ENCODE results near the gene TLR6.

The TLR6 gene

DNA sequence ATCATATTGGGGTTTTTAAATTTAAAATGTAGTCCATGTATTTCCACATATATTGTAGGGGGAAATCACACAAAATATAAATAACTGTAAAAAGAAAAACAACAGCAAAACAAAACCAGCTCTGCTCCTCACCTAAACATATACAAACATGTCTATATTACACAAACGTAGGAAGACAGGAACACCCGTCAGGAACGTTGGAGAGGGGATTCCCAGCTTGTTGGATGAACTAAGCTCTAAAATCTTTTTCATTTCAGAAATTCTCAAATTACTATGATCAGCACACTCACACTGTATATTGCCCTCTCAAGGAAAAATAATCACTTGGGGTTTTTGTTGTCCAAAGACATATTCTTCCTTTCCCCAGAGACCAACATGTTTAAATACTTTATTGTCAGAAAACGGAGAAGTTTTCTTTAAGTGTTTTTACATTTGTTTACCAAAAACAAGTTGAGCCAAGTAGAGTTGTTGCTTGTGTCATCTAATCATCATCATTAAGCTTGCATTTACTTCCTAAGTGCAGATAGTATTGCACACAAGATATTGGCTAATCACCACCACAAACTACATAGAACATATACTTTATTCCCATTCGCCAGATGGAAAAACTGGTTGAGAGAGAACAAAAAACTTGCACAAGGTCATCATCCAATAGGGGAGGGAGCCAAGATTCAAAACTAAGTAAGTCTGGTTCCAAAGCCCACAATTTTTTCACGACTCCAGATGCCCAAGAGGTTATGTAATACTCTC, 71.4 kb downstream of the TLR6 start:
- no peaks in the 10 kb centered on the region for H3K9me3 ChIP-seq
- no peaks in the 10 kb centered on the region for H3K27me3 ChIP-seq
- intact Hi-C loops (cut with DNase I; ENCODE audit: low total_unique reads), result no loop called here
- DNase-seq, result no peak
- H3K27ac ChIP-seq, result no peak overlapping the region
- H3K36me3 ChIP-seq, result no peaks in the 10 kb centered on the region
- no peak overlapping the region for H3K4me3 ChIP-seq
- H3K4me1 ChIP-seq, result no peaks in the 10 kb centered on the region
- TF ChIP-seq, protein P1, sequence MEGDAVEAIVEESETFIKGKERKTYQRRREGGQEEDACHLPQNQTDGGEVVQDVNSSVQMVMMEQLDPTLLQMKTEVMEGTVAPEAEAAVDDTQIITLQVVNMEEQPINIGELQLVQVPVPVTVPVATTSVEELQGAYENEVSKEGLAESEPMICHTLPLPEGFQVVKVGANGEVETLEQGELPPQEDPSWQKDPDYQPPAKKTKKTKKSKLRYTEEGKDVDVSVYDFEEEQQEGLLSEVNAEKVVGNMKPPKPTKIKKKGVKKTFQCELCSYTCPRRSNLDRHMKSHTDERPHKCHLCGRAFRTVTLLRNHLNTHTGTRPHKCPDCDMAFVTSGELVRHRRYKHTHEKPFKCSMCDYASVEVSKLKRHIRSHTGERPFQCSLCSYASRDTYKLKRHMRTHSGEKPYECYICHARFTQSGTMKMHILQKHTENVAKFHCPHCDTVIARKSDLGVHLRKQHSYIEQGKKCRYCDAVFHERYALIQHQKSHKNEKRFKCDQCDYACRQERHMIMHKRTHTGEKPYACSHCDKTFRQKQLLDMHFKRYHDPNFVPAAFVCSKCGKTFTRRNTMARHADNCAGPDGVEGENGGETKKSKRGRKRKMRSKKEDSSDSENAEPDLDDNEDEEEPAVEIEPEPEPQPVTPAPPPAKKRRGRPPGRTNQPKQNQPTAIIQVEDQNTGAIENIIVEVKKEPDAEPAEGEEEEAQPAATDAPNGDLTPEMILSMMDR (IDR thresholded peaks at IDR 0.05), result no peak

DNA sequence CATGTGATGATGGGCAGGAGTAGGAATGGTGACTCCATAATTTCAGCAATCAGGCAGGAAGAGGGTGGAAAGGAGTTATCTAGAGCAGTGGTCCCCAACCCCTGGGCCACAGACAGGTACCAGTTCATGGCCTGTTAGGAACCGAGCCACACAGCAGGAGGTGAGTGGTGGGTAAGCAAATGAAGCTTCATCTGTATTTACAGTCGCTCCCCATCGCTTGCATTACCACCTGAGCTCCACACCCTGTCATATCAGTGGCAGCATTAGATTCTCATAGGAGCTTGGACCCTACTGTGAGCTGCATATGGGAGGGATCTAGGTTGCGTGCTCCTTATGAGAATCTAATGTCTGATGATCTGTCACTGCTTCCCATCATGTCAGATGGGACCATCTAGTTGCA, 72.5 kb downstream of the TLR6 start:
- H3K36me3 ChIP-seq, result no peaks in the 10 kb centered on the region
- no peak for DNase-seq
- H3K9me3 ChIP-seq, result no peaks in the 10 kb centered on the region
- TF ChIP-seq, protein P1 (IDR thresholded peaks at IDR 0.05), result no peak
- H3K27me3 ChIP-seq, result no peaks in the 10 kb centered on the region
- no peaks in the 10 kb centered on the region for H3K4me1 ChIP-seq
- H3K27ac ChIP-seq, result no peak overlapping the region
- no peak overlapping the region for H3K4me3 ChIP-seq
- intact Hi-C loops (cut with DNase I; ENCODE audit: low total_unique reads), result no loop called here

DNA sequence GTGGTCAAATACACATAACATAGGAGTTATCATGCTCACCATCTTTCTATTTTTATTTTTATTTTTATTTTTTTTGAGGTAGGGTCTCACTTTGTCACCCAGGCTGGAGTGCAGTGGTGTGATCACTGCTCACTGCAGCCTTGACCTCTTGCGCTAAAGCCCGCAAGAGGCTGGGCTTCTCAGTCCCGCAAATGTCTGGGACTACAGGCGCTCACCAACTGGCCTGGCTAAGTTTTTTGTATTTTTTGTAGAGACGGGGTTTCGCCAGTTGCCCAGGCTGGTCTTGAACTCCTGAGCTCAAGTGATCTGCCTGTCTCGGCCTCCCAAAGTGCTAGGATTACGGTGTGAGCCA, 73.5 kb downstream of the TLR6 start:
- intact Hi-C loops (cut with DNase I; ENCODE audit: low total_unique reads), result no loop called here
- Histone ChIP-seq H3K36me3 (no peaks in the 10 kb centered on the region), H3K9me3 (no peaks in the 10 kb centered on the region), H3K4me3 (no peak overlapping the region), H3K27me3 (no peaks in the 10 kb centered on the region), H3K4me1 (no peaks in the 10 kb centered on the region), H3K27ac (no peak overlapping the region)
- no peak for DNase-seq
- TF ChIP-seq, protein P1 (IDR thresholded peaks at IDR 0.05), result peak in 1 of 2 experiments; percentile 2

DNA sequence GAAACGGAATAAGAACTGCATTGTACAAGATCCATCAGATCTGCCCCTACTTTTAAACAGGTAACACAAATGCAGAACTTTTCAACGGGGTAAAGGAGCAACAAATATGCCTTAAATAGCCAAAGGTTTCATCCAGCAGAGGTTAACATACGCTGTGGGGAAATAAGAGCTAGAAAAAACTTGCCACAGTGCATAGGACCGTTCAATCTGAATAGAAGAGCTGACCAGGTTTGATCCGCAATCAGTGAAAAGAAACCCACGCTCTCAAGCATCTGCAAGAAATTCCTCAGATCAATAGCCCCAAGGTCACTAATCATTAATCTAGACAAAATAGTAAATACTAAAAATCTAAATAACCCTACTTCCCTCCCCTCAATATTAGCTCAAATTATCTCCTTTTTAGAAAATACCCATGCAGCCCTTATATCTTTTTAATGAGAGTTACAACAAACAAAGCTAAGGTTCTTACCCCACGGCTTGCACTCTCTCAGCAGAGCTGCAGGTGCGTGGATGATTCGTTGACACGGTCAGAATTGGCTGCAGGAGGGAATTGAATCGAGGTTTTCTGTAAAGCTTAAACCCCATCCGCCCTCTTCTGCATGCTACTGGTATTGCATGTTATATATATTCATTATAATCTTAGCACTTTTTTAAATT, 74.0 kb downstream of the TLR6 start, which contains the start of gene TLR10:
TSS of gene TLR10 (minus strand) at position 539 of the 657 bp plus-strand sequence. CDS start 7,400 bp downstream, outside the sequence.
- intact Hi-C loops (cut with DNase I; ENCODE audit: low total_unique reads), result no loop called here

DNA sequence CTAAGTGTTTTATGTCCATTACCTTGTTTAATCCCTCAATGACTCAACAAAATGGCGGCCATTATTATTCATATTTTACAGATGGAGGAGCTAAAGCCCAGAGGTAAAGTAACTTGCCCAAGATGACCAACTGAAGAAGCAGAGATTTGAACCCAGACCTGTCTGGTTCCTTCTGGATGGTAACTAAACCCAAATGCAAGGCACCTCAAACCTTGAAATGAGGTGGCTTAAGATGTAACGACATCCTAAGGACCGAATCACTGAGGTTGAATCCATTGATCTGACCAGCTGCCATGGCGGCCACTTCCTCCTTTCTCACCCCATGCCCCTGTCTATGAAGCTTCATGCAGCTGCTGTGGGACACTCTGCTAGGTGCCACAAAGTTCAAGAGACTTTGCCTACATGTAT, 74.8 kb downstream of the TLR6 start:
- TF ChIP-seq, protein P1 (IDR thresholded peaks at IDR 0.05), result no peak
- Histone ChIP-seq H3K27me3 (no peaks in the 10 kb centered on the region), H3K36me3 (no peaks in the 10 kb centered on the region), H3K4me3 (no peak overlapping the region), H3K9me3 (no peaks in the 10 kb centered on the region), H3K4me1 (no peaks in the 10 kb centered on the region), H3K27ac (no peak overlapping the region)
- DNase-seq, result no peak
- intact Hi-C loops (cut with DNase I; ENCODE audit: low total_unique reads), result no loop called here

More for the DNA sequence above, 74.0 kb downstream of the TLR6 start, which contains the start of gene TLR10:
- TF ChIP-seq, protein P1 (IDR thresholded peaks at IDR 0.05), result peak; percentile 57 to 65
- no peak within 1 kb of the TSS for H3K27ac ChIP-seq
- H3K9me3 ChIP-seq, result no peaks in the 10 kb centered on the region
- H3K4me3 ChIP-seq, result no peak within 1 kb of the TSS
- no peaks in the 10 kb centered on the region for H3K27me3 ChIP-seq
- no peak for DNase-seq
- no peaks in the 10 kb centered on the region for H3K4me1 ChIP-seq
- no peaks in the 10 kb centered on the region for H3K36me3 ChIP-seq
